Lower leg skin (tissue), 3 donors: ENCODE results near the gene CBR1.

Experiments used
- POLR2A ChIP-seq, 2 donors: fragments of 450-650 bp; IDR thresholded peaks; one replicate each; pipeline ENCODE4 v1.6.1; 2016 to 2017; ENCODE audit warnings: antibody characterized with exemption in 2 of 2, mild to moderate bottlenecking in 1 of 2, moderate library complexity in 1 of 2
- TF ChIP-seq, protein P1 (sequence below), 3 donors: fragments of 450-650 bp; IDR thresholded peaks; one replicate each; pipeline ENCODE4 v1.5.1; 2016; ENCODE audit warnings: antibody characterized with exemption in 3 of 3, mild to moderate bottlenecking in 3 of 3, moderate library complexity in 2 of 3

DNA sequence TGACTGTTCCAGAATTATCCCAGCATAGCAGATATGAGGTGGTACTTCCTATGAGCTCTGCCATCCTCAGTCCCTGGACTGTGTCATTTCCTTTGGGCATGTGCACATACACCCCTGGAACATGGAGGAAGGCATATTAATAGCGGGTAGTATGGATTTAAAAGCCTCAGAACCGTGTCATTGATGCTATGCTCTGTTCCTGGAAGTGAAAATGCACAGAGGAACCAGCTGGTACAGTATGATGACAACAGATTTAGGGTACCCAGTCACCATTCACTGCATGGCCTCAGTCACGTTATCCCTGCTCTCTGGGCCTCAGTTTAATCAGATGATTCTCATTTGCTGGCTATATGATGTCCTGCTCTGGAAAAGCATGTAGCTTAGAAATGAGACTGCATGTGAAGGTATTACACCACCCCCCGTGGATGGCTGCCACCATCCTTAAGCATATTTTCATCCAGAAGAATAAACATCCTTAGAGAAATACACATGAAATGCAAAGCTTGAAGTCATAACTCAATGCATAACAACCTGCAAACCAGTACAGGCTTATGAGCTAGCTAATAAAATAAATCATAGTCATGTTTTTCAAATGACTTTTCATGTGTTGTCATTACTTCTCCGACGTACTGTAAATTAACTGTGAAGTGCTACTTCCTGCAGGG, 47.3 kb upstream of the CBR1 start:
- TF ChIP-seq, protein P1, sequence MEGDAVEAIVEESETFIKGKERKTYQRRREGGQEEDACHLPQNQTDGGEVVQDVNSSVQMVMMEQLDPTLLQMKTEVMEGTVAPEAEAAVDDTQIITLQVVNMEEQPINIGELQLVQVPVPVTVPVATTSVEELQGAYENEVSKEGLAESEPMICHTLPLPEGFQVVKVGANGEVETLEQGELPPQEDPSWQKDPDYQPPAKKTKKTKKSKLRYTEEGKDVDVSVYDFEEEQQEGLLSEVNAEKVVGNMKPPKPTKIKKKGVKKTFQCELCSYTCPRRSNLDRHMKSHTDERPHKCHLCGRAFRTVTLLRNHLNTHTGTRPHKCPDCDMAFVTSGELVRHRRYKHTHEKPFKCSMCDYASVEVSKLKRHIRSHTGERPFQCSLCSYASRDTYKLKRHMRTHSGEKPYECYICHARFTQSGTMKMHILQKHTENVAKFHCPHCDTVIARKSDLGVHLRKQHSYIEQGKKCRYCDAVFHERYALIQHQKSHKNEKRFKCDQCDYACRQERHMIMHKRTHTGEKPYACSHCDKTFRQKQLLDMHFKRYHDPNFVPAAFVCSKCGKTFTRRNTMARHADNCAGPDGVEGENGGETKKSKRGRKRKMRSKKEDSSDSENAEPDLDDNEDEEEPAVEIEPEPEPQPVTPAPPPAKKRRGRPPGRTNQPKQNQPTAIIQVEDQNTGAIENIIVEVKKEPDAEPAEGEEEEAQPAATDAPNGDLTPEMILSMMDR (IDR thresholded peaks at IDR 0.05): no peak
- TF ChIP-seq POLR2A (IDR thresholded peaks at IDR 0.05): no peak
